ENCODE data around the gene PCDHA5.
"Not testable (repeated sequence)": the region's sequence is repeated elsewhere in the genome, so short reads cannot be mapped to it uniquely, and the experiment has no call there.

DNA sequence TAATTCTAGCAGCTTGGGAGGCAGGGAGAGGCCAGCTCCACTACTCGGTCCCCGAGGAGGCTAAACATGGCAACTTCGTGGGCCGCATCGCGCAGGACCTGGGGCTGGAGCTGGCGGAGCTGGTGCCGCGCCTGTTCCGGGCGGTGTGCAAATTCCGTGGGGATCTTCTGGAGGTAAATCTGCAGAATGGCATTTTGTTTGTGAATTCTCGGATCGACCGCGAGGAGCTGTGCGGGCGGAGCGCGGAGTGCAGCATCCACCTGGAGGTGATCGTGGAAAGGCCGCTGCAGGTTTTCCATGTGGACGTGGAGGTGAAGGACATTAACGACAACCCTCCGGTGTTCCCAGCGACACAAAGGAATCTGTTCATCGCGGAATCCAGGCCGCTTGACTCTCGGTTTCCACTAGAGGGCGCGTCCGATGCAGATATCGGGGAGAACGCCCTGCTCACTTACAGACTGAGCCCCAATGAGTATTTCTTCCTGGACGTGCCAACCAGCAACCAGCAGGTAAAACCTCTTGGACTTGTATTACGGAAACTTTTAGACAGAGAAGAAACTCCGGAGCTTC, 13.1 kb downstream of the PCDHA5 start:
- TF ChIP-seq, protein P1, sequence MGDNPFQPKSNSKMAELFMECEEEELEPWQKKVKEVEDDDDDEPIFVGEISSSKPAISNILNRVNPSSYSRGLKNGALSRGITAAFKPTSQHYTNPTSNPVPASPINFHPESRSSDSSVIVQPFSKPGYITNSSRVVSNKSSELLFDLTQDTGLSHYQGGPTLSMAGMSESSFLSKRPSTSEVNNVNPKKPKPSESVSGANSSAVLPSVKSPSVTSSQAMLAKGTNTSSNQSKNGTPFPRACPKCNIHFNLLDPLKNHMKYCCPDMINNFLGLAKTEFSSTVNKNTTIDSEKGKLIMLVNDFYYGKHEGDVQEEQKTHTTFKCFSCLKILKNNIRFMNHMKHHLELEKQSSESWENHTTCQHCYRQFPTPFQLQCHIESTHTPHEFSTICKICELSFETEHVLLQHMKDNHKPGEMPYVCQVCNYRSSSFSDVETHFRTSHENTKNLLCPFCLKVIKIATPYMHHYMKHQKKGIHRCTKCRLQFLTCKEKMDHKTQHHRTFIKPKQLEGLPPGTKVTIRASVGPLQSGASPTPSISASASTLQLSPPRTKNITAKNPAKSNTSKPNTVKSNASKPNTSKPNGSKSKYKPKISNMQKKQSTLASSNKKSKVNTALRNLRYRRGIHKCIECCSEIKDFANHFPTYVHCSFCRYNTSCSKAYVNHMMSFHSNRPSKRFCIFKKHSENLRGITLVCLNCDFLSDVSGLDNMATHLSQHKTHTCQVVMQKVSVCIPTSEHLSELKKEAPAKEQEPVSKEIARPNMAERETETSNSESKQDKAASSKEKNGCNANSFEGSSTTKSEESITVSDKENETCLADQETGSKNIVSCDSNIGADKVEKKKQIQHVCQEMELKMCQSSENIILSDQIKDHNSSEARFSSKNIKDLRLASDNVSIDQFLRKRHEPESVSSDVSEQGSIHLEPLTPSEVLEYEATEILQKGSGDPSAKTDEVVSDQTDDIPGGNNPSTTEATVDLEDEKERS (CRISPR knock-in tag; IDR thresholded peaks at IDR 0.05): not testable (repeated sequence)
- not testable (repeated sequence) for TF ChIP-seq GPBP1L1 (CRISPR knock-in tag; IDR thresholded peaks at IDR 0.05); DDIT3 (CRISPR knock-in tag; IDR thresholded peaks at IDR 0.05); ATF7 (IDR thresholded peaks at IDR 0.05); ATF7 (CRISPR knock-in tag; IDR thresholded peaks at IDR 0.05); ZNF274 (CRISPR knock-in tag; IDR thresholded peaks at IDR 0.05); POLR2AphosphoS5 (IDR thresholded peaks at IDR 0.05; ENCODE audit: low read depth, low read length); TBP (CRISPR knock-in tag; IDR thresholded peaks at IDR 0.05); ZNF670 (CRISPR knock-in tag; IDR thresholded peaks at IDR 0.05; ENCODE audit: borderline replicate concordance); BHLHE40 (IDR thresholded peaks at IDR 0.05; ENCODE audit: low read length); MXI1 (IDR thresholded peaks at IDR 0.05; ENCODE audit: borderline replicate concordance, low read depth, low read length)
- TF ChIP-seq, protein P2, sequence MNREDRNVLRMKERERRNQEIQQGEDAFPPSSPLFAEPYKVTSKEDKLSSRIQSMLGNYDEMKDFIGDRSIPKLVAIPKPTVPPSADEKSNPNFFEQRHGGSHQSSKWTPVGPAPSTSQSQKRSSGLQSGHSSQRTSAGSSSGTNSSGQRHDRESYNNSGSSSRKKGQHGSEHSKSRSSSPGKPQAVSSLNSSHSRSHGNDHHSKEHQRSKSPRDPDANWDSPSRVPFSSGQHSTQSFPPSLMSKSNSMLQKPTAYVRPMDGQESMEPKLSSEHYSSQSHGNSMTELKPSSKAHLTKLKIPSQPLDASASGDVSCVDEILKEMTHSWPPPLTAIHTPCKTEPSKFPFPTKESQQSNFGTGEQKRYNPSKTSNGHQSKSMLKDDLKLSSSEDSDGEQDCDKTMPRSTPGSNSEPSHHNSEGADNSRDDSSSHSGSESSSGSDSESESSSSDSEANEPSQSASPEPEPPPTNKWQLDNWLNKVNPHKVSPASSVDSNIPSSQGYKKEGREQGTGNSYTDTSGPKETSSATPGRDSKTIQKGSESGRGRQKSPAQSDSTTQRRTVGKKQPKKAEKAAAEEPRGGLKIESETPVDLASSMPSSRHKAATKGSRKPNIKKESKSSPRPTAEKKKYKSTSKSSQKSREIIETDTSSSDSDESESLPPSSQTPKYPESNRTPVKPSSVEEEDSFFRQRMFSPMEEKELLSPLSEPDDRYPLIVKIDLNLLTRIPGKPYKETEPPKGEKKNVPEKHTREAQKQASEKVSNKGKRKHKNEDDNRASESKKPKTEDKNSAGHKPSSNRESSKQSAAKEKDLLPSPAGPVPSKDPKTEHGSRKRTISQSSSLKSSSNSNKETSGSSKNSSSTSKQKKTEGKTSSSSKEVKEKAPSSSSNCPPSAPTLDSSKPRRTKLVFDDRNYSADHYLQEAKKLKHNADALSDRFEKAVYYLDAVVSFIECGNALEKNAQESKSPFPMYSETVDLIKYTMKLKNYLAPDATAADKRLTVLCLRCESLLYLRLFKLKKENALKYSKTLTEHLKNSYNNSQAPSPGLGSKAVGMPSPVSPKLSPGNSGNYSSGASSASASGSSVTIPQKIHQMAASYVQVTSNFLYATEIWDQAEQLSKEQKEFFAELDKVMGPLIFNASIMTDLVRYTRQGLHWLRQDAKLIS (CRISPR knock-in tag; IDR thresholded peaks at IDR 0.05): not testable (repeated sequence)
- TF ChIP-seq, protein P3, sequence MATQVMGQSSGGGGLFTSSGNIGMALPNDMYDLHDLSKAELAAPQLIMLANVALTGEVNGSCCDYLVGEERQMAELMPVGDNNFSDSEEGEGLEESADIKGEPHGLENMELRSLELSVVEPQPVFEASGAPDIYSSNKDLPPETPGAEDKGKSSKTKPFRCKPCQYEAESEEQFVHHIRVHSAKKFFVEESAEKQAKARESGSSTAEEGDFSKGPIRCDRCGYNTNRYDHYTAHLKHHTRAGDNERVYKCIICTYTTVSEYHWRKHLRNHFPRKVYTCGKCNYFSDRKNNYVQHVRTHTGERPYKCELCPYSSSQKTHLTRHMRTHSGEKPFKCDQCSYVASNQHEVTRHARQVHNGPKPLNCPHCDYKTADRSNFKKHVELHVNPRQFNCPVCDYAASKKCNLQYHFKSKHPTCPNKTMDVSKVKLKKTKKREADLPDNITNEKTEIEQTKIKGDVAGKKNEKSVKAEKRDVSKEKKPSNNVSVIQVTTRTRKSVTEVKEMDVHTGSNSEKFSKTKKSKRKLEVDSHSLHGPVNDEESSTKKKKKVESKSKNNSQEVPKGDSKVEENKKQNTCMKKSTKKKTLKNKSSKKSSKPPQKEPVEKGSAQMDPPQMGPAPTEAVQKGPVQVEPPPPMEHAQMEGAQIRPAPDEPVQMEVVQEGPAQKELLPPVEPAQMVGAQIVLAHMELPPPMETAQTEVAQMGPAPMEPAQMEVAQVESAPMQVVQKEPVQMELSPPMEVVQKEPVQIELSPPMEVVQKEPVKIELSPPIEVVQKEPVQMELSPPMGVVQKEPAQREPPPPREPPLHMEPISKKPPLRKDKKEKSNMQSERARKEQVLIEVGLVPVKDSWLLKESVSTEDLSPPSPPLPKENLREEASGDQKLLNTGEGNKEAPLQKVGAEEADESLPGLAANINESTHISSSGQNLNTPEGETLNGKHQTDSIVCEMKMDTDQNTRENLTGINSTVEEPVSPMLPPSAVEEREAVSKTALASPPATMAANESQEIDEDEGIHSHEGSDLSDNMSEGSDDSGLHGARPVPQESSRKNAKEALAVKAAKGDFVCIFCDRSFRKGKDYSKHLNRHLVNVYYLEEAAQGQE (IDR thresholded peaks at IDR 0.05; ENCODE audit: borderline replicate concordance in 1 of 2, low read depth in 1 of 2, low read length in 2 of 2): not testable (repeated sequence)
- TF ChIP-seq, protein P4, sequence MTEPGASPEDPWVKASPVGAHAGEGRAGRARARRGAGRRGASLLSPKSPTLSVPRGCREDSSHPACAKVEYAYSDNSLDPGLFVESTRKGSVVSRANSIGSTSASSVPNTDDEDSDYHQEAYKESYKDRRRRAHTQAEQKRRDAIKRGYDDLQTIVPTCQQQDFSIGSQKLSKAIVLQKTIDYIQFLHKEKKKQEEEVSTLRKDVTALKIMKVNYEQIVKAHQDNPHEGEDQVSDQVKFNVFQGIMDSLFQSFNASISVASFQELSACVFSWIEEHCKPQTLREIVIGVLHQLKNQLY (CRISPR knock-in tag; IDR thresholded peaks at IDR 0.05): not testable (repeated sequence)
